ENCODE measurements around the gene OPN1MW3. TPM values are rescaled to one million over a fixed set of nuclear protein-coding genes. Genes with fewer than 3 reads are reported as not detected.
"Not testable (repeated sequence)": the region's sequence is repeated elsewhere in the genome, so short reads cannot be mapped to it uniquely, and the experiment has no call there.

OPN1MW3 gene
- total RNA-seq (2014; rRNA removed; shearing (Covaris generic)), result not detected in 2 replicates
- polyA plus RNA-seq (2016; fragmentation: Nextera tagmentation; extraction: Ambion mirVana), result not detected in 2 replicates

- H3F3A ChIP-seq (ENCODE audit: insufficient read depth); H3K27ac ChIP-seq; H3K9me2 ChIP-seq (ENCODE audit: insufficient read depth); H2AFZ ChIP-seq; H3K79me2 ChIP-seq (ENCODE audit: insufficient read depth); in situ Hi-C loops (cut with MboI); H3K27me3 ChIP-seq (replicated peaks; ENCODE audit: insufficient read depth); H3K4me2 ChIP-seq (ENCODE audit: unreplicated experiment); DNase-seq; H4K20me1 ChIP-seq (ENCODE audit: insufficient read depth); H3K4me3 ChIP-seq; H3K4me1 ChIP-seq (ENCODE audit: insufficient read depth); H3K9me3 ChIP-seq (ENCODE audit: low read depth); H3K9ac ChIP-seq; H3K36me3 ChIP-seq (ENCODE audit: low read depth): not testable (repeated sequence)
- no CpG with 5 or more reads among the region's 17 CpGs for WGBS, 2 experiments (ENCODE audit: low coverage in 1 of 2, low lambda C conversion rate in 2 of 2, missing lambda C conversion rate in 2 of 2)
These were observed at the start of gene OPN1MW3 for GRCh38 chrX:154257282-154257681. OPN1MW3 (plus strand) TSS chrX:154257582; CDS start chrX:154257620, 38 bp downstream.

- H3K4me3 ChIP-seq; DNase-seq; H3K9me2 ChIP-seq (ENCODE audit: insufficient read depth); H4K20me1 ChIP-seq (ENCODE audit: insufficient read depth); H3K79me2 ChIP-seq (ENCODE audit: insufficient read depth); H3K9me3 ChIP-seq (ENCODE audit: low read depth); H3K36me3 ChIP-seq (ENCODE audit: low read depth); H3K9ac ChIP-seq; H3F3A ChIP-seq (ENCODE audit: insufficient read depth); H3K27ac ChIP-seq; in situ Hi-C loops (cut with MboI); H3K4me1 ChIP-seq (ENCODE audit: insufficient read depth); H2AFZ ChIP-seq; H3K4me2 ChIP-seq (ENCODE audit: unreplicated experiment); H3K27me3 ChIP-seq (replicated peaks; ENCODE audit: insufficient read depth): not testable (repeated sequence)
- WGBS, 2 experiments (ENCODE audit: low coverage in 1 of 2, low lambda C conversion rate in 2 of 2, missing lambda C conversion rate in 2 of 2), result 41% methylated on average over 3 of the region's 21 CpGs; no CpG with 5 or more reads in 1 of the 2 experiments
These were observed 47.5 kb upstream of the OPN1MW3 start for GRCh38 chrX:154209670-154210418.

GRCh38 chrX:154211057-154211456, 46.3 kb upstream of the OPN1MW3 start:
- H3K27me3 ChIP-seq (replicated peaks; ENCODE audit: insufficient read depth); H3K9ac ChIP-seq; H3K79me2 ChIP-seq (ENCODE audit: insufficient read depth); H3K4me2 ChIP-seq (ENCODE audit: unreplicated experiment); H3K4me3 ChIP-seq; DNase-seq; H3K36me3 ChIP-seq (ENCODE audit: low read depth); in situ Hi-C loops (cut with MboI); H3K4me1 ChIP-seq (ENCODE audit: insufficient read depth); H3K9me2 ChIP-seq (ENCODE audit: insufficient read depth); H2AFZ ChIP-seq; H3K9me3 ChIP-seq (ENCODE audit: low read depth); H3K27ac ChIP-seq; H3F3A ChIP-seq (ENCODE audit: insufficient read depth); H4K20me1 ChIP-seq (ENCODE audit: insufficient read depth): not testable (repeated sequence)
- 53 to 66% methylated on average over 6 to 7 of the region's 9 CpGs for WGBS, 2 experiments (ENCODE audit: low coverage in 1 of 2, low lambda C conversion rate in 2 of 2, missing lambda C conversion rate in 2 of 2)

- H3K36me3 ChIP-seq (ENCODE audit: low read depth); H3K4me2 ChIP-seq (ENCODE audit: unreplicated experiment); H3K4me3 ChIP-seq; H4K20me1 ChIP-seq (ENCODE audit: insufficient read depth); DNase-seq; H3K27me3 ChIP-seq (replicated peaks; ENCODE audit: insufficient read depth); H3F3A ChIP-seq (ENCODE audit: insufficient read depth); H3K9ac ChIP-seq; H3K27ac ChIP-seq; H3K9me2 ChIP-seq (ENCODE audit: insufficient read depth); H2AFZ ChIP-seq; H3K9me3 ChIP-seq (ENCODE audit: low read depth); in situ Hi-C loops (cut with MboI); H3K4me1 ChIP-seq (ENCODE audit: insufficient read depth); H3K79me2 ChIP-seq (ENCODE audit: insufficient read depth): not testable (repeated sequence)
- WGBS, 2 experiments (ENCODE audit: low coverage in 1 of 2, low lambda C conversion rate in 2 of 2, missing lambda C conversion rate in 2 of 2), result no CpG with 5 or more reads among the region's 10 CpGs
These were observed 45.9 kb upstream of the OPN1MW3 start for GRCh38 chrX:154211499-154211898.

- H3K4me1 ChIP-seq (ENCODE audit: insufficient read depth); H4K20me1 ChIP-seq (ENCODE audit: insufficient read depth); H3K9me2 ChIP-seq (ENCODE audit: insufficient read depth); H3K9me3 ChIP-seq (ENCODE audit: low read depth); in situ Hi-C loops (cut with MboI); DNase-seq; H3F3A ChIP-seq (ENCODE audit: insufficient read depth); H3K9ac ChIP-seq; H2AFZ ChIP-seq; H3K4me2 ChIP-seq (ENCODE audit: unreplicated experiment); H3K4me3 ChIP-seq; H3K27me3 ChIP-seq (replicated peaks; ENCODE audit: insufficient read depth); H3K27ac ChIP-seq; H3K36me3 ChIP-seq (ENCODE audit: low read depth); H3K79me2 ChIP-seq (ENCODE audit: insufficient read depth): not testable (repeated sequence)
- no CpG with 5 or more reads among the region's 16 CpGs for WGBS, 2 experiments (ENCODE audit: low coverage in 1 of 2, low lambda C conversion rate in 2 of 2, missing lambda C conversion rate in 2 of 2)
These were observed 37.9 kb upstream of the OPN1MW3 start, which contains the start of gene OPN1MW2 for GRCh38 chrX:154219456-154219855. OPN1MW2 (plus strand) TSS chrX:154219756; CDS start chrX:154219816, 60 bp downstream.

- H3K79me2 ChIP-seq (ENCODE audit: insufficient read depth); H2AFZ ChIP-seq; H3F3A ChIP-seq (ENCODE audit: insufficient read depth); H3K27ac ChIP-seq; H3K9ac ChIP-seq; H3K4me2 ChIP-seq (ENCODE audit: unreplicated experiment); H3K36me3 ChIP-seq (ENCODE audit: low read depth); in situ Hi-C loops (cut with MboI); DNase-seq; H3K9me2 ChIP-seq (ENCODE audit: insufficient read depth); H3K9me3 ChIP-seq (ENCODE audit: low read depth); H4K20me1 ChIP-seq (ENCODE audit: insufficient read depth); H3K4me1 ChIP-seq (ENCODE audit: insufficient read depth); H3K4me3 ChIP-seq; H3K27me3 ChIP-seq (replicated peaks; ENCODE audit: insufficient read depth): not testable (repeated sequence)
- WGBS, 2 experiments (ENCODE audit: low coverage in 1 of 2, low lambda C conversion rate in 2 of 2, missing lambda C conversion rate in 2 of 2), result no CpG with 5 or more reads among the region's 6 CpGs
These were observed 32.1 kb upstream of the OPN1MW3 start for GRCh38 chrX:154225292-154225691.

- no CpG with 5 or more reads among the region's 9 CpGs for WGBS, 2 experiments (ENCODE audit: low coverage in 1 of 2, low lambda C conversion rate in 2 of 2, missing lambda C conversion rate in 2 of 2)
- not testable (repeated sequence) for H3K4me1 ChIP-seq (ENCODE audit: insufficient read depth); H3K27me3 ChIP-seq (replicated peaks; ENCODE audit: insufficient read depth)
These were observed 30.7 kb upstream of the OPN1MW3 start for GRCh38 chrX:154226706-154227105.

More at GRCh38 chrX:154226706-154227105, 30.7 kb upstream of the OPN1MW3 start:
- H3K9ac ChIP-seq; H2AFZ ChIP-seq; H4K20me1 ChIP-seq (ENCODE audit: insufficient read depth); H3K4me2 ChIP-seq (ENCODE audit: unreplicated experiment); H3K79me2 ChIP-seq (ENCODE audit: insufficient read depth); H3K9me3 ChIP-seq (ENCODE audit: low read depth); H3K4me3 ChIP-seq; H3K9me2 ChIP-seq (ENCODE audit: insufficient read depth); in situ Hi-C loops (cut with MboI); H3K36me3 ChIP-seq (ENCODE audit: low read depth); H3K27ac ChIP-seq; H3F3A ChIP-seq (ENCODE audit: insufficient read depth); DNase-seq: not testable (repeated sequence)
